Nephron (organoid): Measurements from ENCODE around the gene ANKRD33B.
A peak's percentile ranks its signal among the peaks of the same experiment; 100 is the strongest.

Source experiments
- H3K27ac Mint-ChIP-seq, 3 experiments: 2 replicates each; pipeline ENCODE4 v1.8.0; 2020; ENCODE audit warnings: mixed read lengths in 3 of 3, mild to moderate bottlenecking in 2 of 3, moderate library complexity in 1 of 3
- H3K27me3 Mint-ChIP-seq: 2 replicates; pipeline ENCODE4 v1.8.0; 2021; ENCODE audit warnings: low read depth, mild to moderate bottlenecking, moderate library complexity, mixed read lengths
- H3K36me3 Mint-ChIP-seq: 2 replicates; pipeline ENCODE4 v1.8.0; 2020; ENCODE audit warnings: low read depth, mixed read lengths
- H3K4me1 Mint-ChIP-seq: 2 replicates; pipeline ENCODE4 v1.8.0; 2020; ENCODE audit warnings: mixed read lengths
- H3K4me3 Mint-ChIP-seq, 3 experiments: 2 replicates each; pipeline ENCODE4 v1.8.0; 2020; ENCODE audit warnings: mild to moderate bottlenecking in 3 of 3, mixed read lengths in 3 of 3, moderate library complexity in 2 of 3
- H3K9me3 Mint-ChIP-seq: 2 replicates; pipeline ENCODE4 v1.8.0; 2020; ENCODE audit warnings: mixed read lengths
- TF ChIP-seq, protein P1 (sequence below), 3 experiments: fragments of 200-600 bp; sonication (generic); IDR thresholded peaks; one replicate each; pipeline ENCODE4 v1.5.0; 2021; ENCODE audit warnings: antibody characterized with exemption in 3 of 3; ENCODE audit not compliant: unreplicated experiment in 3 of 3

ANKRD33B gene

GRCh38 chr5:10556893-10557746, 6.8 kb upstream of the ANKRD33B start:
- Mint-ChIP-seq H3K27ac (peak overlapping the region in 2 of 3 experiments; percentile 5 to 53), H3K9me3 (no peaks in the 10 kb centered on the region), H3K4me1 (peaks cover 26% of the 10 kb centered on the region), H3K36me3 (no peaks in the 10 kb centered on the region), H3K27me3 (peaks cover 72% of the 10 kb centered on the region), H3K4me3 (no peak overlapping the region)
- TF ChIP-seq, protein P1, sequence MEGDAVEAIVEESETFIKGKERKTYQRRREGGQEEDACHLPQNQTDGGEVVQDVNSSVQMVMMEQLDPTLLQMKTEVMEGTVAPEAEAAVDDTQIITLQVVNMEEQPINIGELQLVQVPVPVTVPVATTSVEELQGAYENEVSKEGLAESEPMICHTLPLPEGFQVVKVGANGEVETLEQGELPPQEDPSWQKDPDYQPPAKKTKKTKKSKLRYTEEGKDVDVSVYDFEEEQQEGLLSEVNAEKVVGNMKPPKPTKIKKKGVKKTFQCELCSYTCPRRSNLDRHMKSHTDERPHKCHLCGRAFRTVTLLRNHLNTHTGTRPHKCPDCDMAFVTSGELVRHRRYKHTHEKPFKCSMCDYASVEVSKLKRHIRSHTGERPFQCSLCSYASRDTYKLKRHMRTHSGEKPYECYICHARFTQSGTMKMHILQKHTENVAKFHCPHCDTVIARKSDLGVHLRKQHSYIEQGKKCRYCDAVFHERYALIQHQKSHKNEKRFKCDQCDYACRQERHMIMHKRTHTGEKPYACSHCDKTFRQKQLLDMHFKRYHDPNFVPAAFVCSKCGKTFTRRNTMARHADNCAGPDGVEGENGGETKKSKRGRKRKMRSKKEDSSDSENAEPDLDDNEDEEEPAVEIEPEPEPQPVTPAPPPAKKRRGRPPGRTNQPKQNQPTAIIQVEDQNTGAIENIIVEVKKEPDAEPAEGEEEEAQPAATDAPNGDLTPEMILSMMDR (IDR thresholded peaks at IDR 0.05; ENCODE audit: unreplicated experiment in 3 of 3), result no peak

DNA sequence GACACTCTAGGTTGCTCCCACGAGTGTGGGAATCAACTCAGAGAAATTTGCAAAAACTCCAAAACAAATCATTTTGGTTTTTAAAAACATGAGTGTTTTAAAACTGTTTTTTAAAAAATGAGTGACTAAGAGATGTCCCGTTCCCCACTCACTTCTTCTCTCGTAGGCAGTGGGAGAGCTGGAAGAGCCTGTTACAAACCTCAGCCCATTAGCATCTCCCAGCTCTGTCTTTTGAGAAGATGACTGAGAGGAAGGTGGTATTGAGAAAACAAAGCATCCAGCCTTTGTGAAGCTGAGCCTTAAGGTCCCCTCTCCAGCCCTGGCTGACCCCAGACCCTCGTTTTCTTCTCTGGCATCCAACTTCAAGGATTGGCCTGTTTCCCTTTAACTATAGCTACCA, 4.7 kb upstream of the ANKRD33B start:
- Mint-ChIP-seq H3K36me3 (no peaks in the 10 kb centered on the region), H3K4me1 (peaks cover 26% of the 10 kb centered on the region), H3K4me3 (no peak overlapping the region), H3K27me3 (peaks cover 67% of the 10 kb centered on the region), H3K27ac (no peak overlapping the region), H3K9me3 (no peaks in the 10 kb centered on the region)
- TF ChIP-seq, protein P1 (IDR thresholded peaks at IDR 0.05; ENCODE audit: unreplicated experiment in 3 of 3), result no peak

DNA sequence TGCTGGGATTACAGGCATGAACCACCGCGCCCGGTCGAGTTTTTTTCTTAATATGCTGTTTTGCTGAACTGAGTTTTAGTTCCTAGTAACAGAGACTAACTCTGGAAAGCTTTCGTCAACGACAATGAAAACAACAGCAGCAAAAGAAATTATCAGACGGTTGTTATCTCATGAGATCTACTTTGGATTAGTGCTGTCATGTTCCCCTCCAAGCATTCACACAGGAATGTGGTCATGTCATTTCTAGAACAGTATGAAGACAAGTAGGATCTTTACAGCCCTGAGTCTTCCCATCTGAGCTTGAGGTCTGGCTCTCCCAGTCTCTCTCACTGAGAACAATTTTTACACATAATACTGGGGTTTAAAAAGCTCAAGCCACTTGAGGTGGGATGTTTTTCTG, 4.0 kb upstream of the ANKRD33B start:
- Mint-ChIP-seq H3K9me3 (no peaks in the 10 kb centered on the region), H3K27me3 (peaks cover 69% of the 10 kb centered on the region), H3K4me1 (peaks cover 26% of the 10 kb centered on the region), H3K36me3 (no peaks in the 10 kb centered on the region), H3K4me3 (peak overlapping the region in 1 of 3 experiments; percentile 40), H3K27ac (no peak overlapping the region)
- TF ChIP-seq, protein P1 (IDR thresholded peaks at IDR 0.05; ENCODE audit: unreplicated experiment in 3 of 3), result no peak

GRCh38 chr5:10562201-10563109, 1.4 kb upstream of the ANKRD33B start:
- Mint-ChIP-seq H3K4me3 (peak overlapping the region; percentile 57 to 84 (median 72)), H3K36me3 (no peaks in the 10 kb centered on the region), H3K27me3 (peaks cover 77% of the 10 kb centered on the region), H3K9me3 (no peaks in the 10 kb centered on the region), H3K4me1 (peaks cover 25% of the 10 kb centered on the region), H3K27ac (no peak overlapping the region)
- TF ChIP-seq, protein P1 (IDR thresholded peaks at IDR 0.05; ENCODE audit: unreplicated experiment in 3 of 3), result no peak

- peaks cover 74% of the 10 kb centered on the region for H3K27me3 Mint-ChIP-seq
- H3K9me3 Mint-ChIP-seq, result no peaks in the 10 kb centered on the region
- TF ChIP-seq, protein P1 (IDR thresholded peaks at IDR 0.05; ENCODE audit: unreplicated experiment in 3 of 3), result no peak
- no peak overlapping the region for H3K27ac Mint-ChIP-seq
- peak overlapping the region; percentile 57 to 67 (median 59) for H3K4me3 Mint-ChIP-seq
- no peaks in the 10 kb centered on the region for H3K36me3 Mint-ChIP-seq
- H3K4me1 Mint-ChIP-seq, result peaks cover 26% of the 10 kb centered on the region
Measured at GRCh38 chr5:10563110-10563944, 543 bp upstream of the ANKRD33B start.
